DMS153 treated with DMSO at 0.1 percent for 48 hours (cell line): ENCODE results near the gene CFAP251.
"Not testable (repeated sequence)": the region's sequence is repeated elsewhere in the genome, so short reads cannot be mapped to it uniquely, and the experiment has no call there.

Experiments
- DNase-seq: peaks from one replicate; lab custom pipeline; 2025; ENCODE audit not compliant: unreplicated experiment; lab: John Stamatoyannopoulos, UW

Gene CFAP251

GRCh38 chr12:121917950-121918678 lies at the start of gene CFAP251:
Gene CFAP251, plus strand, starts transcription at chr12:121918592. Its CDS starts 2,714 bp downstream, at chr12:121921306.
- DNase-seq, result peak; percentile 75

GRCh38 chr12:121869229-121869628 lies 49.2 kb upstream of the CFAP251 start:
- DNase-seq, result not testable (repeated sequence)

GRCh38 chr12:121871467-121871866 lies 46.9 kb upstream of the CFAP251 start:
- DNase-seq, result no peak

GRCh38 chr12:121872546-121873215 lies 45.7 kb upstream of the CFAP251 start:
- no peak for DNase-seq

GRCh38 chr12:121873216-121873569 lies 45.2 kb upstream of the CFAP251 start:
- no peak for DNase-seq

- no peak for DNase-seq
These were observed 44.3 kb upstream of the CFAP251 start for GRCh38 chr12:121874071-121874470.

GRCh38 chr12:121875582-121875981 lies 42.8 kb upstream of the CFAP251 start:
- DNase-seq, result no peak

GRCh38 chr12:121876080-121876447 lies 42.3 kb upstream of the CFAP251 start:
- not testable (repeated sequence) for DNase-seq

- no peak for DNase-seq
These were observed 35.1 kb upstream of the CFAP251 start for GRCh38 chr12:121883315-121883660.

GRCh38 chr12:121885129-121885528 lies 33.3 kb upstream of the CFAP251 start:
- DNase-seq, result not testable (repeated sequence)

GRCh38 chr12:121888083-121888477 lies 30.3 kb upstream of the CFAP251 start:
- no peak for DNase-seq

- peak; percentile 95 for DNase-seq
These were observed 29.7 kb upstream of the CFAP251 start, which contains the start of gene PSMD9 for GRCh38 chr12:121888478-121889273. Gene PSMD9, plus strand, starts transcription at chr12:121888790. Its CDS starts 67 bp downstream, at chr12:121888857.

GRCh38 chr12:121889274-121889624 lies 29.1 kb upstream of the CFAP251 start:
- no peak for DNase-seq

GRCh38 chr12:121889661-121890060 lies 28.7 kb upstream of the CFAP251 start:
- DNase-seq, result not testable (repeated sequence)

GRCh38 chr12:121892673-121893561 lies 25.5 kb upstream of the CFAP251 start:
- DNase-seq, result no peak

GRCh38 chr12:121893961-121894460 lies 24.4 kb upstream of the CFAP251 start:
- DNase-seq, result no peak

- no peak for DNase-seq
These were observed 23.8 kb upstream of the CFAP251 start for GRCh38 chr12:121894633-121895032.

- DNase-seq, result no peak
These were observed 20.1 kb upstream of the CFAP251 start for GRCh38 chr12:121898287-121898686.

- no peak for DNase-seq
These were observed 18.8 kb upstream of the CFAP251 start for GRCh38 chr12:121899590-121899989.

GRCh38 chr12:121903202-121903601 lies 15.2 kb upstream of the CFAP251 start:
- no peak for DNase-seq

GRCh38 chr12:121905746-121906145 lies 12.6 kb upstream of the CFAP251 start:
- no peak for DNase-seq
